ENCODE data around the gene MYO15B. TPM values are rescaled to one million over a fixed set of nuclear protein-coding genes. Genes with fewer than 3 reads are reported as not detected.

MYO15B gene
- total RNA-seq, 2 experiments from 2014 or later, result 11.3 to 13.7 TPM

- DNase-seq, result no peak
- ChIA-PET POLR2A (no interaction called here), CTCF (no interaction called here)
- Mint-ChIP-seq H3K27me3 (no peaks in the 10 kb centered on the region), H3K4me1 (peaks cover 17% of the 10 kb centered on the region), H3K9me3 (no peaks in the 10 kb centered on the region), H3K36me3 (ENCODE audit: low read depth) (peaks cover 20% of the 10 kb centered on the region), H3K27ac (no peak overlapping the region), H3K4me3 (no peak overlapping the region)
Observed at GRCh38 chr17:75664099-75664549, 76.5 kb downstream of the MYO15B start.

GRCh38 chr17:75665981-75666380 lies 78.4 kb downstream of the MYO15B start:
- no peaks in the 10 kb centered on the region for H3K27me3 Mint-ChIP-seq
- CTCF ChIA-PET, result interaction anchor here (1.0 to 3.5 kb wide), 10 partner anchors 8 to 377 kb away, joined by 3 to 20 read pairs (median 4); partner anchors contain the start of gene SLC25A19
- H3K4me3 Mint-ChIP-seq, result peak overlapping the region; percentile 55
- peaks cover 26% of the 10 kb centered on the region for H3K4me1 Mint-ChIP-seq
- H3K9me3 Mint-ChIP-seq, result no peaks in the 10 kb centered on the region
- DNase-seq, result no peak
- H3K27ac Mint-ChIP-seq, result peak overlapping the region; percentile 23
- POLR2A ChIA-PET, result interaction anchor here (0.9 to 2.7 kb wide), 18 partner anchors 9 to 376 kb away, joined by 3 to 27 read pairs (median 6); partner anchors contain the start of genes SLC25A19, SMIM5, TMEM94 and TSEN54
- peaks cover 30% of the 10 kb centered on the region for H3K36me3 Mint-ChIP-seq (ENCODE audit: low read depth)

- no peaks in the 10 kb centered on the region for H3K27me3 Mint-ChIP-seq
- H3K4me3 Mint-ChIP-seq, result peak within 1 kb of the TSS; percentile 55
- H3K27ac Mint-ChIP-seq, result peak within 1 kb of the TSS; percentile 23
- H3K4me1 Mint-ChIP-seq, result peaks cover 28% of the 10 kb centered on the region
- H3K9me3 Mint-ChIP-seq, result no peaks in the 10 kb centered on the region
- POLR2A ChIA-PET, result interaction anchor here (0.5 to 2.7 kb wide), 33 partner anchors 10 to 406 kb away, joined by 3 to 27 read pairs (median 4); partner anchors contain the start of genes GGA3, MRPS7, SLC25A19 and SMIM5
- H3K36me3 Mint-ChIP-seq (ENCODE audit: low read depth), result peaks cover 35% of the 10 kb centered on the region
- DNase-seq, result peak; percentile 98
- CTCF ChIA-PET, result interaction anchor here (0.8 to 3.5 kb wide), 9 partner anchors 9 to 378 kb away, joined by 3 to 20 read pairs (median 5); partner anchors contain the start of gene SLC25A19
Observed at GRCh38 chr17:75666959-75667790, 79.6 kb downstream of the MYO15B start, which contains the start of the genes RECQL5 and SAP30BP. Gene RECQL5 (minus strand): TSS chr17:75667154. CDS start chr17:75666557, 597 bp downstream. Gene SAP30BP (plus strand): TSS chr17:75667338. CDS start chr17:75667373, 35 bp downstream.

- Mint-ChIP-seq H3K4me1 (peaks cover 28% of the 10 kb centered on the region), H3K27me3 (no peaks in the 10 kb centered on the region), H3K27ac (no peak overlapping the region), H3K9me3 (no peaks in the 10 kb centered on the region), H3K4me3 (no peak overlapping the region), H3K36me3 (ENCODE audit: low read depth) (peaks cover 36% of the 10 kb centered on the region)
- POLR2A ChIA-PET, result interaction anchor here (0.5 to 2.7 kb wide), 13 partner anchors 11 to 378 kb away, joined by 3 to 27 read pairs (median 6); partner anchors contain the start of gene SLC25A19
- CTCF ChIA-PET, result interaction anchor here (0.8 to 3.5 kb wide), 4 partner anchors 15 to 241 kb away, joined by 3 to 20 read pairs (median 14); no protein-coding TSS in a partner anchor
- DNase-seq, result no peak
Observed at GRCh38 chr17:75667825-75668224, 80.2 kb downstream of the MYO15B start.

GRCh38 chr17:75668489-75668888 lies 80.9 kb downstream of the MYO15B start:
- no peak overlapping the region for H3K4me3 Mint-ChIP-seq
- peaks cover 28% of the 10 kb centered on the region for H3K4me1 Mint-ChIP-seq
- no peak overlapping the region for H3K27ac Mint-ChIP-seq
- no peaks in the 10 kb centered on the region for H3K9me3 Mint-ChIP-seq
- ChIA-PET POLR2A (interaction anchor here (1.3 to 2.7 kb wide), 4 partner anchors 11 to 379 kb away, joined by 4 to 24 read pairs (median 8); partner anchors contain the start of gene SLC25A19), CTCF (interaction anchor here (2.4 to 3.5 kb wide), 3 partner anchors 16 to 85 kb away, joined by 9 to 20 read pairs (median 20); no protein-coding TSS in a partner anchor)
- no peak for DNase-seq
- H3K36me3 Mint-ChIP-seq (ENCODE audit: low read depth), result peaks cover 42% of the 10 kb centered on the region
- no peaks in the 10 kb centered on the region for H3K27me3 Mint-ChIP-seq

- Mint-ChIP-seq H3K9me3 (no peaks in the 10 kb centered on the region), H3K4me1 (peaks cover 21% of the 10 kb centered on the region), H3K27ac (no peak overlapping the region), H3K4me3 (no peak overlapping the region), H3K36me3 (ENCODE audit: low read depth) (peaks cover 39% of the 10 kb centered on the region), H3K27me3 (no peaks in the 10 kb centered on the region)
- no peak for DNase-seq
- CTCF ChIA-PET, result interaction anchor here (1.2 to 8.3 kb wide), 7 partner anchors 13 to 82 kb away, joined by 3 to 133 read pairs (median 4); partner anchors contain the start of gene SMIM5
- POLR2A ChIA-PET, result interaction anchor here (1.0 kb wide), 1 partner anchor 26 kb away, joined by 3 read pairs; no protein-coding TSS in a partner anchor
Observed at GRCh38 chr17:75670868-75671267, 83.3 kb downstream of the MYO15B start.

GRCh38 chr17:75672011-75672410 lies 84.4 kb downstream of the MYO15B start:
- no peak for DNase-seq
- peaks cover 48% of the 10 kb centered on the region for H3K36me3 Mint-ChIP-seq (ENCODE audit: low read depth)

GRCh38 chr17:75673487-75673886 lies 85.9 kb downstream of the MYO15B start:
- H3K27me3 Mint-ChIP-seq, result no peaks in the 10 kb centered on the region
- no peaks in the 10 kb centered on the region for H3K9me3 Mint-ChIP-seq
- DNase-seq, result no peak
- no peak overlapping the region for H3K4me3 Mint-ChIP-seq
- ChIA-PET CTCF (interaction anchor here (0.7 to 8.3 kb wide), 6 partner anchors 16 to 80 kb away, joined by 3 to 133 read pairs (median 15); partner anchors contain the start of gene SMIM5), POLR2A (interaction anchor here (0.7 to 0.8 kb wide), 2 partner anchors 16 to 78 kb away, joined by 3 to 5 read pairs; no protein-coding TSS in a partner anchor)
- peaks cover 18% of the 10 kb centered on the region for H3K4me1 Mint-ChIP-seq
- no peak overlapping the region for H3K27ac Mint-ChIP-seq
- peaks cover 49% of the 10 kb centered on the region for H3K36me3 Mint-ChIP-seq (ENCODE audit: low read depth)

More at GRCh38 chr17:75672011-75672410, 84.4 kb downstream of the MYO15B start:
- H3K4me1 Mint-ChIP-seq, result peaks cover 18% of the 10 kb centered on the region
- no peaks in the 10 kb centered on the region for H3K27me3 Mint-ChIP-seq
- H3K27ac Mint-ChIP-seq, result no peak overlapping the region
- no peaks in the 10 kb centered on the region for H3K9me3 Mint-ChIP-seq
- ChIA-PET CTCF (interaction anchor here (0.5 to 8.3 kb wide), 5 partner anchors 12 to 235 kb away, joined by 3 to 133 read pairs (median 6); partner anchors contain the start of gene SMIM5), POLR2A (interaction anchor here (0.8 kb wide), 1 partner anchor 67 kb away, joined by 3 read pairs; no protein-coding TSS in a partner anchor)
- no peak overlapping the region for H3K4me3 Mint-ChIP-seq

Other genes starting within 250 kb of the MYO15B start
- gene GRB2, start 182.1 kb upstream of the MYO15B start, total RNA-seq, result 100 to 1,000 TPM; 130 to 132 TPM
- gene TMEM94, start 131.2 kb upstream of the MYO15B start, total RNA-seq, result 10 to 100 TPM; 76.4 to 81.9 TPM
- 1 to 10 TPM; 1.5 to 1.9 TPM for gene CASKIN2, start 72.3 kb upstream of the MYO15B start, total RNA-seq
- 10 to 100 TPM; 55.6 to 60.5 TPM for gene TSEN54, start 71.3 kb upstream of the MYO15B start, total RNA-seq
- gene LLGL2, start 62.1 kb upstream of the MYO15B start, total RNA-seq, result 10 to 100 TPM; 25.9 to 27.8 TPM
- gene SMIM5, start 45.6 kb downstream of the MYO15B start, total RNA-seq, result not detected
- gene RECQL5, start 79.4 kb downstream of the MYO15B start, total RNA-seq, result 10 to 100 TPM; 38.3 TPM
- 10 to 100 TPM; 87.2 to 89.6 TPM for gene SAP30BP, start 79.5 kb downstream of the MYO15B start, total RNA-seq
- under 1 TPM; 0.43 to 0.68 TPM for gene ITGB4, start 133.7 kb downstream of the MYO15B start, total RNA-seq
- gene GALK1, start 177.4 kb downstream of the MYO15B start, total RNA-seq, result 10 to 100 TPM; 40.0 to 40.6 TPM
- 10 to 100 TPM; 26.1 TPM for gene UNK, start 197.0 kb downstream of the MYO15B start, total RNA-seq